Lung (tissue), 12 donors: ENCODE measurements around the gene SLC26A5. TPM values are rescaled to one million over a fixed set of nuclear protein-coding genes. Genes with fewer than 3 reads are reported as not detected.

Source experiments
- ATAC-seq: fragments of 200-7000 bp; cut with Tn5 transposase; one replicate; pipeline ENCODE4 v1.9.1; 2020; ENCODE audit warnings: moderate number of reproducible peaks; ENCODE audit not compliant: insufficient read depth, low FRiP score
- DNase-seq, 3 donors: peaks; one replicate each; pipeline ENCODE4 v3.0.0-alpha.2; 2013 to 2017
- H3K27ac ChIP-seq, 2 donors: one replicate each; pipeline ENCODE4 v1.5.1; 2013; ENCODE audit warnings: mild to moderate bottlenecking in 2 of 2, moderate library complexity in 2 of 2, control low read depth in 1 of 2, inconsistent platforms in 1 of 2, low read depth in 1 of 2, low read length in 1 of 2
- H3K27me3 ChIP-seq, 3 donors: one replicate each; pipeline ENCODE4 v1.5.1; 2013; ENCODE audit warnings: low read length in 2 of 3; ENCODE audit not compliant: control insufficient read depth in 3 of 3, insufficient read depth in 3 of 3
- H3K36me3 ChIP-seq, 4 donors: one replicate each; pipeline ENCODE4 v1.5.1; 2013; ENCODE audit warnings: low read length in 4 of 4, mild to moderate bottlenecking in 1 of 4, moderate library complexity in 1 of 4; ENCODE audit not compliant: control insufficient read depth in 4 of 4, insufficient read depth in 4 of 4
- H3K4me1 ChIP-seq, 5 donors: one replicate each; pipeline ENCODE4 v1.5.1; 2013; ENCODE audit warnings: low read length in 5 of 5, mild to moderate bottlenecking in 2 of 5, moderate library complexity in 1 of 5; ENCODE audit not compliant: control insufficient read depth in 5 of 5, insufficient read depth in 5 of 5
- H3K4me3 ChIP-seq: one replicate; pipeline ENCODE4 v1.5.1; 2013; ENCODE audit warnings: mild to moderate bottlenecking, control low read depth, moderate library complexity
- H3K9ac ChIP-seq, 2 donors: one replicate each; pipeline ENCODE4 v1.5.1; 2013; ENCODE audit warnings: low read length in 2 of 2, control low read depth in 1 of 2; ENCODE audit not compliant: insufficient read depth in 1 of 2
- H3K9me3 ChIP-seq, 4 donors: one replicate each; pipeline ENCODE4 v1.5.1; 2013; ENCODE audit warnings: low read length in 3 of 4, mild to moderate bottlenecking in 1 of 4, moderate library complexity in 1 of 4; ENCODE audit not compliant: control insufficient read depth in 4 of 4, insufficient read depth in 3 of 4
- WGBS, 2 donors: extraction: QIAGEN DNeasy Blood & Tissue Kit; methylation state at CpG; one replicate each; pipeline ENCODE4 v1.1.7; 2013; 5-methylcytosine and 5-hydroxymethylcytosine counted together
- polyA plus RNA-seq, 2 donors: library from polyadenylated mRNA; stranded (reverse); fragments of 200-250 nt; gene quantifications; one replicate each; pipeline ENCODE4 v1.2.1, GENCODE V29; 2013
- total RNA-seq, 2 donors: library from RNA; depleted of rRNA in 1 of 2; stranded (reverse); fragments of >200 nt in 1 of 2; gene quantifications; one replicate each; pipeline ENCODE4 v1.2.1, GENCODE V29; 2014 to 2021
- TF ChIP-seq, protein P1 (sequence below): IDR thresholded peaks from 2 replicates; pipeline ENCODE4 v1.5.1; 2012; ENCODE audit warnings: mild to moderate bottlenecking; ENCODE audit errors: control extremely low read depth, extremely low read depth
- donor health status: control.
- donor health status: control.
- donor health status: Bipolar disorder and iron deficiency.
- donor health status: healthy.
- donor health status: DM: yes; HTN: yes; CAD: no.

SLC26A5 gene
- total and polyA plus RNA-seq, 4 donors = 0.06 to 1.1 (median 0.59) TPM

DNA sequence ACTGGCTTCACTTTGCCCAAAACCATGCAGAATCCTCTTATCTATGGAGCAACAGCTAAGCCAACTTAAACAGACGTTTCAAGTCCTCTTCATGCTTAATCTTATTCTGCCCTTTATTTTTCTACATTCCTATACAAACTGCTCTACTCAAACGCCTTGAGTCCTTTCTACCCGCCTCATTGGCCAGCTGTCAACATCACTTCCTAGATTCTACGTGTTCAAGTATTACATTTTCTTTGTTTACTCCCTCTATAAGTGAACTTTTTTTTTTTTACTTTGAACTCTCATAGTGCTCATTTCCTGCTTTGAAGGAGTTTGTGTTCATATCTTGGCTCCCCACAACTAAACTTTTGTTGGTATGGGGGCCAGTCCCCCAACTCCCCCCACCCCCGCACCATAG, 28.9 kb upstream of the SLC26A5 start:
- Histone ChIP-seq H3K27ac (no peak overlapping the region), H3K36me3 (no peaks in the 10 kb centered on the region), H3K4me3 (no peak overlapping the region), H3K9ac (no peak overlapping the region), H3K9me3 (no peaks in the 10 kb centered on the region), H3K4me1 (peaks cover 0 to 4% (median 0%) of the 10 kb centered on the region in 5 donors), H3K27me3 (peaks cover 0 to 3% (median 0%) of the 10 kb centered on the region in 3 donors)
- DNase-seq (peak; percentile 24 to 68 (median 32)), ATAC-seq (no peak)
- WGBS, 2 donors = 23 to 47% methylated on average over 5 of the region's 5 CpGs
- TF ChIP-seq, protein P1, sequence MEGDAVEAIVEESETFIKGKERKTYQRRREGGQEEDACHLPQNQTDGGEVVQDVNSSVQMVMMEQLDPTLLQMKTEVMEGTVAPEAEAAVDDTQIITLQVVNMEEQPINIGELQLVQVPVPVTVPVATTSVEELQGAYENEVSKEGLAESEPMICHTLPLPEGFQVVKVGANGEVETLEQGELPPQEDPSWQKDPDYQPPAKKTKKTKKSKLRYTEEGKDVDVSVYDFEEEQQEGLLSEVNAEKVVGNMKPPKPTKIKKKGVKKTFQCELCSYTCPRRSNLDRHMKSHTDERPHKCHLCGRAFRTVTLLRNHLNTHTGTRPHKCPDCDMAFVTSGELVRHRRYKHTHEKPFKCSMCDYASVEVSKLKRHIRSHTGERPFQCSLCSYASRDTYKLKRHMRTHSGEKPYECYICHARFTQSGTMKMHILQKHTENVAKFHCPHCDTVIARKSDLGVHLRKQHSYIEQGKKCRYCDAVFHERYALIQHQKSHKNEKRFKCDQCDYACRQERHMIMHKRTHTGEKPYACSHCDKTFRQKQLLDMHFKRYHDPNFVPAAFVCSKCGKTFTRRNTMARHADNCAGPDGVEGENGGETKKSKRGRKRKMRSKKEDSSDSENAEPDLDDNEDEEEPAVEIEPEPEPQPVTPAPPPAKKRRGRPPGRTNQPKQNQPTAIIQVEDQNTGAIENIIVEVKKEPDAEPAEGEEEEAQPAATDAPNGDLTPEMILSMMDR = no peak

DNA sequence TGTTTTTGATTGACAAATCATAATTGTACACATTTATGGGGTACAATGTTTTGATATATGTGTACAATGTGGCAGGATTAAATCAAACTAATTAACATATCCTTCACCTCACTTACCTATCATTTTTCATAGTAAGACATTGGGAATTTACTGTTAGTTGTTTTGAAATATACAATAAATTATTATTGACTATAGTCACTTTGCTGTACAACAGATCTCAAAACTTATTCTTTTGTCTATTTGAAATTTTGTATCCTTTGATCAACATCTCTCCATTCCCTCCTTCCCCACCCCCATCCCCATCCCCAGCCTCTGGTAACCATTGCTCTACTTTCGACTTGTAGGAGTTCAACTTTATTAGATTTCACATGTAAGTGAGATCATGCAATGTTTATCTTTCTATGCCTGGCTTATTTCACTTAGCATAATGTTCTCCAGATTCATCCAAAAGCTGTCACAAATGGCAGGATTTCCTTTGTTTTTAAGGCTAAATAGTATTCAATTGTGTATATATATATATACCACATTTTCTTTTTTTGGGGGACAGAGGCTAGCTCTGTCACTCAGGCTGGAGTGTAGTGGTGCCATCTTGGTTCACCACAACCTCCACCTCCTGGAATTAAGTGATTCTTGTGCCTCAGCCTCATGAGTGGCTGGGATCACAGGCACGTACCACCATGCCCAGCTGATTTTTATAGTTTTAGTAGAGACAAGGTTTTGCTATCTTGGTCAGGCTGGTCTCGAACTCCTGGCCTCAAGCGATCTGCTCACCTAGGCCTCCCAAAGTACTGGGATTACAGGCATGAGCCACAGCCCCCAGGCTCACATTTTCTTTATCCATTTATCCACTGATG, 23.3 kb upstream of the SLC26A5 start:
- Histone ChIP-seq H3K27ac (no peak overlapping the region), H3K4me3 (no peak overlapping the region), H3K36me3 (no peaks in the 10 kb centered on the region), H3K9me3 (no peaks in the 10 kb centered on the region), H3K9ac (no peak overlapping the region), H3K27me3 (no peaks in the 10 kb centered on the region), H3K4me1 (no peaks in the 10 kb centered on the region)
- TF ChIP-seq, protein P1 = no peak
- no peak for ATAC-seq
- 84 to 88% methylated on average over 4 of the region's 4 CpGs for WGBS, 2 donors
- DNase-seq = no peak

DNA sequence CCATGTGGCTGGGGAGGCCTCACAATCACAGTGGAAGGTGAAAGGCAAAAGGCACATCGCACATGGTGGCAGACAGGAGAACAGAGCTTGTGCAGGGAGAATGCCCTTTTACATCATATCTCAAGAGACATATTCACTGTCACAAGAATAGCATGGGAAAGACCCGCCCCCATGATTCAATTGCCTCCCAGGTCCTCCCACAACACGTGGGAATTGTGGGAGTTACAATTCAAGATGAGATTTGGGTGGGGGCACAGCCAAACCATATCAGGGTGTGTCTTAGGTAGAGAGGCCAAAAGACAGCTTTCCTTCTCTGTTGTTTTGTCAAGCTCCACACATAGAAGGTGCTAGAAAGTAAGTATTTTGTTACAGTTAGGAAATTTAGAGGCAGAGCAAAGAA, 20.8 kb upstream of the SLC26A5 start:
- Histone ChIP-seq H3K4me1 (no peaks in the 10 kb centered on the region), H3K27me3 (no peaks in the 10 kb centered on the region), H3K4me3 (no peak overlapping the region), H3K9ac (no peak overlapping the region), H3K36me3 (no peaks in the 10 kb centered on the region), H3K9me3 (no peaks in the 10 kb centered on the region), H3K27ac (no peak overlapping the region)
- TF ChIP-seq, protein P1 = no peak
- 56 to 57% methylated on average over 3 of the region's 3 CpGs for WGBS, 2 donors
- ATAC-seq (no peak), DNase-seq (no peak)
